Ovary (tissue), 10 donors: ENCODE data around the gene MSMB. TPM values are rescaled to one million over a fixed set of nuclear protein-coding genes. Genes with fewer than 3 reads are reported as not detected.
"Not testable (repeated sequence)": the region's sequence is repeated elsewhere in the genome, so short reads cannot be mapped to it uniquely, and the experiment has no call there.

ENCODE experiments used
- DNase-seq, 5 donors: peaks; one replicate each; pipeline ENCODE4 v3.0.0-alpha.2; 2019 to 2020
- H3K27ac ChIP-seq, 2 donors: fragments of 200-600 bp; one replicate each; pipeline versions ENCODE4 v1.5.1 to v1.8.0; 2019 to 2022
- H3K27me3 ChIP-seq: fragments of 200-600 bp; one replicate; pipeline ENCODE4 v1.8.0; 2022
- H3K36me3 ChIP-seq: fragments of 200-600 bp; sonication (generic); one replicate; pipeline ENCODE4 v1.5.1; 2019
- H3K4me1 ChIP-seq: one replicate; pipeline ENCODE4 v1.8.1; 2013; ENCODE audit warnings: mild to moderate bottlenecking, moderate library complexity; ENCODE audit not compliant: insufficient read depth
- H3K4me3 ChIP-seq: fragments of 200-600 bp; sonication (generic); one replicate; pipeline ENCODE4 v1.5.1; 2017
- H3K9me3 ChIP-seq, 2 donors: fragments of 200-600 bp in 1 of 2; sonication (generic) in 1 of 2; one replicate each; pipeline versions ENCODE4 v1.5.1 to v1.8.1; 2013 to 2019; ENCODE audit warnings: mild to moderate bottlenecking in 1 of 2, moderate library complexity in 1 of 2
- CTCF ChIP-seq, 3 donors: fragments of 450-650 bp in 2 of 3; fragments of 200-600 bp in 1 of 3; IDR thresholded peaks; one replicate each; pipeline versions ENCODE4 v1.5.1 to v1.8.0; 2016 to 2022; ENCODE audit warnings: antibody characterized with exemption in 3 of 3, mild to moderate bottlenecking in 1 of 3
- EP300 ChIP-seq: sonication (generic); formaldehyde crosslinking; IDR thresholded peaks from one replicate; pipeline ENCODE4 v1.6.1; 2017; ENCODE audit warnings: antibody characterized with exemption
- POLR2A ChIP-seq: fragments of 450-650 bp; IDR thresholded peaks from one replicate; pipeline ENCODE4 v1.6.1; 2017; ENCODE audit warnings: antibody characterized with exemption, mild to moderate bottlenecking, moderate library complexity
- WGBS, 3 donors: extraction: QIAGEN DNeasy Blood & Tissue Kit in 1 of 3; methylation state at CpG; one replicate each; pipeline versions ENCODE4 v1.1.5 to v1.1.7; 2013 to 2017; 5-methylcytosine and 5-hydroxymethylcytosine counted together
- intact Hi-C, 4 donors: fragments of 100-400 bp; cut with DNase I; formaldehyde crosslinking; loops; one replicate each; pipeline versions ENCODE4 v1.11.0 to v1.15.1; 2022 to 2023
- long read RNA-seq, 3 donors: library from polyadenylated mRNA in 2 of 3; unstranded in 2 of 3; transcript quantifications; one replicate each; pipeline ENCODE4 v2.0.0 and lab custom pipeline, GENCODE V29; 2021 to 2026
- polyA plus RNA-seq, 2 donors: library from polyadenylated mRNA; stranded (reverse); fragments of 200-250 nt in 1 of 2; fragments of 350-450 nt in 1 of 2; fragmentation: Illumina TruSeq in 1 of 2; extraction: RNeasy Lipid Tissue Mini Kit (QIAGEN cat#74804) in 1 of 2; gene quantifications; one replicate each; pipeline ENCODE4 v1.2.3, GENCODE V29; 2013 to 2014
- total RNA-seq, 7 donors: library from RNA; depleted of rRNA in 2 of 7; stranded (reverse); fragments of >200 nt in 2 of 7; fragmentation: NEBNext Ultra II Directional in 3 of 7; extraction: Animal tissue kit (Norgen Biotek cat#: 25700) in 3 of 7; gene quantifications; one replicate each; pipeline versions ENCODE4 v1.1.0 to v1.2.4, GENCODE V29; 2016 to 2023
- donor health status: DM: no; HTN: no; CAD: no; lungs with moderate emphysema.
- donor health status: DM: no; HTN: no; CAD: no.
- donor health status: Bipolar disorder and iron deficiency.
- donor health status: DM: yes; HTN: yes; CAD: no.
- donor health status: DM: no; HTN: no; CAD: no.
- donor health status: DM: yes; HTN: yes; CAD: no.

Gene MSMB
- total RNA-seq: not detected
- polyA plus RNA-seq: not detected
- long read RNA-seq, donor 1: 0 reads
- long read RNA-seq, donor 2: 0 reads
- long read RNA-seq, donor 3: 0 reads

GRCh38 chr10:46046261-46046660 lies at the start of gene MSMB:
Gene MSMB, minus strand, starts transcription at chr10:46046269. Its CDS starts 32 bp downstream, at chr10:46046237.
- H3K27me3 ChIP-seq: no peaks in the 10 kb centered on the region
- WGBS, 3 donors: 86 to 89% (median 88%) methylated on average over 7 of the region's 7 CpGs
- no peak within 1 kb of the TSS for H3K4me3 ChIP-seq
- TF ChIP-seq EP300 (no peak), CTCF (IDR thresholded peaks at IDR 0.05) (no peak), POLR2A (no peak)
- DNase-seq: no peak
- no peaks in the 10 kb centered on the region for H3K4me1 ChIP-seq
- H3K27ac ChIP-seq: no peak within 1 kb of the TSS
- no peaks in the 10 kb centered on the region for H3K36me3 ChIP-seq
- no peaks in the 10 kb centered on the region for H3K9me3 ChIP-seq
- intact Hi-C loops: no loop called here

- Histone ChIP-seq H3K4me3 (no peak overlapping the region), H3K27ac (no peak overlapping the region), H3K36me3 (no peaks in the 10 kb centered on the region), H3K4me1 (no peaks in the 10 kb centered on the region), H3K27me3 (no peaks in the 10 kb centered on the region), H3K9me3 (peaks cover 0 to 4% of the 10 kb centered on the region in 2 donors)
- intact Hi-C loops: no loop called here
- TF ChIP-seq POLR2A: no peak
- DNase-seq: no peak
- WGBS, 3 donors: 81 to 87% (median 86%) methylated on average over 15 of the region's 15 CpGs
Observed at GRCh38 chr10:46094931-46095750, 49.1 kb upstream of the MSMB start.

GRCh38 chr10:46094197-46094500 lies 48.1 kb upstream of the MSMB start:
- no peaks in the 10 kb centered on the region for H3K36me3 ChIP-seq
- no peaks in the 10 kb centered on the region for H3K27me3 ChIP-seq
- H3K9me3 ChIP-seq: peaks cover 0 to 4% of the 10 kb centered on the region in 2 donors
- no peak for DNase-seq
- intact Hi-C loops: no loop called here
- no peak for TF ChIP-seq CTCF (IDR thresholded peaks at IDR 0.05)
- no peak for TF ChIP-seq POLR2A
- no peak for TF ChIP-seq EP300
- no peak overlapping the region for H3K27ac ChIP-seq
- 85 to 91% (median 90%) methylated on average over 6 of the region's 6 CpGs for WGBS, 3 donors
- H3K4me3 ChIP-seq: no peak overlapping the region
- H3K4me1 ChIP-seq: no peaks in the 10 kb centered on the region

GRCh38 chr10:46093316-46094196 lies 47.5 kb upstream of the MSMB start:
- 75 to 81% (median 80%) methylated on average over 9 of the region's 9 CpGs for WGBS, 3 donors
- H3K4me1 ChIP-seq, H3K27me3 ChIP-seq, H3K36me3 ChIP-seq, intact Hi-C loops, H3K4me3 ChIP-seq, H3K27ac ChIP-seq, H3K9me3 ChIP-seq, DNase-seq: not testable (repeated sequence)

GRCh38 chr10:46092524-46093081 lies 46.5 kb upstream of the MSMB start:
- Histone ChIP-seq H3K9me3 (no peaks in the 10 kb centered on the region), H3K27me3 (no peaks in the 10 kb centered on the region), H3K27ac (no peak overlapping the region), H3K36me3 (no peaks in the 10 kb centered on the region), H3K4me1 (no peaks in the 10 kb centered on the region), H3K4me3 (no peak overlapping the region)
- 47 to 66% (median 58%) methylated on average over 5 of the region's 5 CpGs for WGBS, 3 donors
- TF ChIP-seq POLR2A: no peak
- no peak for TF ChIP-seq EP300
- no peak for TF ChIP-seq CTCF (IDR thresholded peaks at IDR 0.05)
- intact Hi-C loops: no loop called here
- DNase-seq: no peak
